A549 (cell line): Measurements from ENCODE around the gene NEK11. TPM values are rescaled to one million over a fixed set of nuclear protein-coding genes. Genes with fewer than 3 reads are reported as not detected.

ENCODE experiments used
- ATAC-seq, 2 experiments: fragments of 200-7000 bp in 1 of 2; fragments of >200 bp in 1 of 2; cut with Nextera tagmentation in 1 of 2; cut with Tn5 transposase in 1 of 2; 3 replicates each; pipeline versions ENCODE4 v1.8.0 to v1.9.1; 2018 to 2020; ENCODE audit warnings: mild to moderate bottlenecking in 1 of 2, moderate library complexity in 1 of 2
- CTCF ChIA-PET: fragments of 300-600 bp; sonication (Branson Sonifier 250); formaldehyde crosslinking; extraction: SDS; loops from one replicate; lab custom pipeline; 2021; ENCODE audit warnings: antibody characterized with exemption, inconsistent platforms; lab: Yijun Ruan, JAX
- POLR2A ChIA-PET: fragments of 350-600 bp; formaldehyde crosslinking; extraction: SDS; loops from one replicate; lab custom pipeline; 2021; ENCODE audit warnings: antibody characterized with exemption, inconsistent platforms; lab: Yijun Ruan, JAX
- DNase-seq, 2 experiments: peaks; one replicate each; pipeline versions ENCODE4 v3.0.0 to v3.0.0-alpha.2; 2011 to 2016; ENCODE audit warnings: low read depth in 1 of 2, low spot score in 1 of 2
- FAIRE-seq: peaks from 2 replicates; lab custom pipeline; 2011; peaks lifted over from hg19 to GRCh38; lab: Jason Lieb, UNC
- H3K27ac ChIP-seq, 2 experiments: fragments of >200 bp; sonication (Bioruptor Twin); formaldehyde crosslinking; 3 replicates each; pipeline ENCODE4 v1.5.1; 2016 to 2017
- H3K4me1 ChIP-seq: fragments of >200 bp; sonication (Bioruptor Twin); formaldehyde crosslinking; 3 replicates; pipeline ENCODE4 v1.6.1; 2016
- H3K4me2 ChIP-seq: fragments of >200 bp; sonication (Bioruptor Twin); formaldehyde crosslinking; 3 replicates; pipeline ENCODE4 v1.6.1; 2016
- H3K4me3 ChIP-seq: fragments of >200 bp; sonication (Bioruptor Twin); formaldehyde crosslinking; 3 replicates; pipeline ENCODE4 v1.5.1; 2016
- H3K9me3 ChIP-seq: fragments of >200 bp; sonication (Bioruptor Twin); formaldehyde crosslinking; 3 replicates; pipeline ENCODE4 v1.6.1; 2016
- ATOH8 ChIP-seq: fragments of 250-450 bp; sonication (Bioruptor Pico); IDR thresholded peaks from 2 replicates; pipeline ENCODE4 v1.5.0; 2020; ENCODE audit warnings: low read depth, mild to moderate bottlenecking, moderate library complexity
- CBX2 ChIP-seq: fragments of 200-600 bp; sonication (generic); IDR thresholded peaks from 2 replicates; pipeline ENCODE4 v1.6.1; 2016; ENCODE audit warnings: low read depth, mild to moderate bottlenecking, borderline replicate concordance
- CBX8 ChIP-seq: fragments of 200-600 bp; sonication (generic); IDR thresholded peaks from 2 replicates; pipeline ENCODE4 v1.6.1; 2016
- CHD4 ChIP-seq: fragments of 200-600 bp; sonication (generic); IDR thresholded peaks from 2 replicates; pipeline ENCODE4 v1.6.1; 2016; ENCODE audit warnings: antibody characterized with exemption, mild to moderate bottlenecking, borderline replicate concordance
- EHF ChIP-seq: fragments of 250-450 bp; sonication (Bioruptor Pico); IDR thresholded peaks from 2 replicates; pipeline ENCODE4 v1.5.0; 2020; ENCODE audit warnings: mild to moderate bottlenecking
- EHMT2 ChIP-seq: fragments of 200-600 bp; sonication (generic); IDR thresholded peaks from 2 replicates; pipeline ENCODE4 v1.6.1; 2016; ENCODE audit warnings: antibody characterized with exemption, low read depth, mild to moderate bottlenecking, moderate library complexity
- GATA3 ChIP-seq: IDR thresholded peaks from 2 replicates; pipeline ENCODE4 v1.6.1; 2012; ENCODE audit warnings: borderline replicate concordance
- HOXB5 ChIP-seq: fragments of 250-450 bp; sonication (Bioruptor Pico); IDR thresholded peaks from 2 replicates; pipeline ENCODE4 v1.5.0; 2020; ENCODE audit warnings: mild to moderate bottlenecking, moderate library complexity
- JUN ChIP-seq, 2 experiments: fragments of >200 bp; sonication (Bioruptor Twin); formaldehyde crosslinking; IDR thresholded peaks; 2 replicates in 1 of 2; 3 replicates in 1 of 2; pipeline ENCODE4 v1.6.1; 2016 to 2017
- JUNB ChIP-seq: fragments of >200 bp; sonication (Bioruptor Twin); formaldehyde crosslinking; IDR thresholded peaks from 2 replicates; pipeline ENCODE4 v1.6.1; 2016
- KDM1A ChIP-seq: fragments of 200-600 bp; sonication (generic); IDR thresholded peaks from 2 replicates; pipeline ENCODE4 v1.6.1; 2016; ENCODE audit warnings: low read depth, mild to moderate bottlenecking
- KDM5A ChIP-seq: fragments of 200-600 bp; sonication (generic); IDR thresholded peaks from 2 replicates; pipeline ENCODE4 v1.6.1; 2016; ENCODE audit warnings: antibody characterized with exemption, mild to moderate bottlenecking
- MAX ChIP-seq: IDR thresholded peaks from 2 replicates; pipeline ENCODE4 v1.6.1; 2012
- NPAS2 ChIP-seq: fragments of 250-450 bp; sonication (Bioruptor Pico); IDR thresholded peaks from 2 replicates; pipeline ENCODE4 v1.8.0; 2022; ENCODE audit warnings: mild to moderate bottlenecking, moderate library complexity, borderline replicate concordance
- PBX3 ChIP-seq: IDR thresholded peaks from 2 replicates; pipeline ENCODE4 v1.6.1; 2012
- POLR2AphosphoS2 ChIP-seq: conservative IDR thresholded peaks from 2 replicates; pipeline ENCODE4 v1.6.1; 2012; ENCODE audit warnings: low read length, improper control_type of control experiment, inconsistent platforms
- RNF2 ChIP-seq: fragments of 200-600 bp; sonication (generic); IDR thresholded peaks from 2 replicates; pipeline ENCODE4 v1.6.1; 2016; ENCODE audit warnings: low read depth, mild to moderate bottlenecking, antibody characterized with exemption, moderate library complexity, borderline replicate concordance
- SREBF2 ChIP-seq: fragments of 450-650 bp; IDR thresholded peaks from 2 replicates; pipeline ENCODE4 v1.6.1; 2014; ENCODE audit warnings: mild to moderate bottlenecking, moderate library complexity
- TP53 ChIP-seq: fragments of 250-450 bp; sonication (Bioruptor Pico); IDR thresholded peaks from 2 replicates; pipeline ENCODE4 v1.5.0; 2021; ENCODE audit warnings: mild to moderate bottlenecking, moderate library complexity
- ZFP36 ChIP-seq: fragments of 450-650 bp; IDR thresholded peaks from 2 replicates; pipeline ENCODE4 v1.6.1; 2014; ENCODE audit warnings: borderline replicate concordance; ENCODE audit not compliant: partially characterized antibody
- ZSCAN20 ChIP-seq: fragments of 250-450 bp; sonication (Bioruptor Pico); IDR thresholded peaks from 2 replicates; pipeline ENCODE4 v1.8.0; 2022; ENCODE audit warnings: mild to moderate bottlenecking, moderate library complexity
- WGBS: methylation state at CpG from one replicate; pipeline ENCODE4 v1.1.6; 2017; ENCODE audit errors: missing lambda C conversion rate; 5-methylcytosine and 5-hydroxymethylcytosine counted together
- polyA plus RNA-seq, 4 experiments: library from polyadenylated mRNA; depleted of rRNA in 3 of 4; stranded (reverse); fragments of >200 nt; fragmentation: RNase III in 1 of 4; extraction: RNeasy Plus Mini Kit Qiagen cat#74134 plus additional on column Dnase treatment in 1 of 4; gene quantifications; 2 replicates in 3 of 4; 3 replicates in 1 of 4; pipeline ENCODE4 v1.2.3, GENCODE V29; 2011 to 2017
- TF ChIP-seq, protein P1 (sequence below): fragments of 150-350 bp; IDR thresholded peaks from 2 replicates; pipeline ENCODE4 v1.6.1; 2014; ENCODE audit warnings: low read depth, mild to moderate bottlenecking, low read length
- TF ChIP-seq, protein P2 (sequence below): fragments of 450-650 bp; IDR thresholded peaks from 2 replicates; pipeline ENCODE4 v1.6.1; 2014; ENCODE audit warnings: antibody characterized with exemption

The NEK11 gene
- polyA plus RNA-seq, 2 of the 4 experiments (the other 2 are of a cell fraction) = 5.8 to 8.9 TPM

- TF ChIP-seq ZFP36 (no peak), PBX3 (no peak)
These were observed 65.1 kb downstream of the NEK11 start (continued) for GRCh38 chr3:131091768-131092167.

DNA sequence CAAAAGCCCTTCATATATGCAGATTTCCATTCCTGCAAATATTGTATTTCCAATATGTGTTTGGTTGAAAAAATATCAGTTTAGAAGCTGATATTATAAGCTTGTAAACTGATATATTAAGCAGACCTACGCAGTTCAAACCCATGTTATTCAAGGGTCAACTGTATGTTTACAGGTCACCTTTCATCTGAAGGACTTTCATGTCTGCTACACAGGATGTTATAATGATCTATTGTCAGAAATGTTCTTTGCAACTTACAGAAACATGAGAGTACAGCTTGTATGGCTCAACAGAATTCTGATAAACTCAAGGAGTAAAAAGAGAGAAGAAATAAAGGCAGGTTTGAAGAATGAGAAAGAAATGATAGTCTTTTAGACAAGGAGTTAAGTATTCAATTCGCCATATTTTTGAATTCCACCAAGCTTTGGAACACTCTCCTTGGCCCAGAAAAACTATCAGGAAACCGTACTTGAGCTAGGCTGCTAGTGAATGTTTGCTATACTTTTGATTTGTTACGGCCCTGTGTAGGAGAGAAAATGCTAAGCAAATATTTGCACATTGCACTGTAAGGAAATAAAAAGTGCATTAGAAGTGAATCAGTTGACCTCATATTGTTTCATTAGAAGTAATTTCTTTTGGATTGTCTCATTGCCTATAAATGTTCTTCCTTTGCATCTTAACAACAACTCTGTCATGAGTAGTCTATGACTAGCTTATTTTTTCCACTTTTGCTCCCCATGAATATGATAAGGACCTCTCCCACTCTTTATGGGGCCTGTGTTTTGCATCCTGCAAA lies 81.2 kb downstream of the NEK11 start:
- no peaks in the 10 kb centered on the region for H3K9me3 ChIP-seq
- no peak for TF ChIP-seq ATOH8 (CRISPR knock-in tag)
- TF ChIP-seq, protein P1, sequence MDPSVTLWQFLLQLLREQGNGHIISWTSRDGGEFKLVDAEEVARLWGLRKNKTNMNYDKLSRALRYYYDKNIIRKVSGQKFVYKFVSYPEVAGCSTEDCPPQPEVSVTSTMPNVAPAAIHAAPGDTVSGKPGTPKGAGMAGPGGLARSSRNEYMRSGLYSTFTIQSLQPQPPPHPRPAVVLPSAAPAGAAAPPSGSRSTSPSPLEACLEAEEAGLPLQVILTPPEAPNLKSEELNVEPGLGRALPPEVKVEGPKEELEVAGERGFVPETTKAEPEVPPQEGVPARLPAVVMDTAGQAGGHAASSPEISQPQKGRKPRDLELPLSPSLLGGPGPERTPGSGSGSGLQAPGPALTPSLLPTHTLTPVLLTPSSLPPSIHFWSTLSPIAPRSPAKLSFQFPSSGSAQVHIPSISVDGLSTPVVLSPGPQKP = no peak
- TF ChIP-seq HOXB5 (CRISPR knock-in tag) = no peak
- no peak for TF ChIP-seq NPAS2 (CRISPR knock-in tag)
- TF ChIP-seq CBX8 = no peak
- no peak for TF ChIP-seq SREBF2
- FAIRE-seq = no peak
- peaks cover 16% of the 10 kb centered on the region; the same call in 2 of the 3 replicates for H3K4me1 ChIP-seq
- CTCF ChIA-PET = no interaction called here
- no peak overlapping the region for H3K4me3 ChIP-seq
- peak in 1 of 2 experiments; percentile 57; a peak in 3 of 6 replicates for ATAC-seq
- peak in 1 of 2 experiments; percentile 12 for DNase-seq
- H3K4me2 ChIP-seq = peak overlapping the region; percentile 62
- H3K27ac ChIP-seq = no peak overlapping the region; a peak in 1 of 6 replicates
- POLR2A ChIA-PET = no interaction called here
- WGBS = 22% methylated on average over 4 of the region's 4 CpGs

GRCh38 chr3:131109156-131109555 lies 82.5 kb downstream of the NEK11 start:
- no peak overlapping the region for H3K4me3 ChIP-seq
- no peak overlapping the region for H3K27ac ChIP-seq
- CTCF ChIA-PET = no interaction called here
- no peak overlapping the region for H3K4me2 ChIP-seq
- FAIRE-seq = no peak
- no peak for ATAC-seq
- TF ChIP-seq KDM5A (no peak), EHMT2 (no peak), TP53 (no peak)
- H3K9me3 ChIP-seq = no peaks in the 10 kb centered on the region
- peaks cover 16% of the 10 kb centered on the region; the same call in 2 of the 3 replicates for H3K4me1 ChIP-seq
- POLR2A ChIA-PET = no interaction called here
- no peak for DNase-seq

DNA sequence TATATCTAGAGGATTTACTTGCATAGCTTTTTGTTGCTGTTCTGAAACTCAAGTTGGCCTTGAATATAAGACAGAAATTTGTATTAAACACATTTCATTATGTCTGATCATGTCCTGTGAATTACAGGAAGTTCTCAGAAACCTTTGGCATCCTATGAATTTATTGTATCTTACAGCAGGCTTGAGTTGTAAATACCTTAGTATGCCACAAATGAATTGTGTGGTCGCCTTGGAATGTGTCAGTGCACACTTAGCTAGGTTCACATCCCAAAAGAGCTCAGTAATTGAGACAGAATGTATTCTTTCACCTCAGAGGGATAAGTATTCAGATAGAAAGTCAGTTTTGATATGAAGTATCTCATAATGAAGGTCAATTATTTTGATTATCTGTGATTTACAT lies 83.4 kb downstream of the NEK11 start:
- no peak for ATAC-seq
- H3K27ac ChIP-seq = no peak overlapping the region

More for the DNA sequence above, 83.4 kb downstream of the NEK11 start:
- FAIRE-seq (no peak), DNase-seq (no peak)
- TF ChIP-seq MAX (no peak), ATOH8 (CRISPR knock-in tag) (no peak), HOXB5 (CRISPR knock-in tag) (no peak), GATA3 (no peak), JUN (IDR thresholded peaks at IDR 0.05) (no peak), CBX2 (no peak), KDM5A (no peak), EHF (CRISPR knock-in tag) (no peak), KDM1A (no peak), ZSCAN20 (CRISPR knock-in tag) (no peak), JUNB (no peak), CHD4 (no peak), RNF2 (no peak), POLR2AphosphoS2 (no peak)
- TF ChIP-seq, protein P2, sequence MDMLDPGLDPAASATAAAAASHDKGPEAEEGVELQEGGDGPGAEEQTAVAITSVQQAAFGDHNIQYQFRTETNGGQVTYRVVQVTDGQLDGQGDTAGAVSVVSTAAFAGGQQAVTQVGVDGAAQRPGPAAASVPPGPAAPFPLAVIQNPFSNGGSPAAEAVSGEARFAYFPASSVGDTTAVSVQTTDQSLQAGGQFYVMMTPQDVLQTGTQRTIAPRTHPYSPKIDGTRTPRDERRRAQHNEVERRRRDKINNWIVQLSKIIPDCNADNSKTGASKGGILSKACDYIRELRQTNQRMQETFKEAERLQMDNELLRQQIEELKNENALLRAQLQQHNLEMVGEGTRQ = no peak
- Histone ChIP-seq H3K4me3 (no peak overlapping the region), H3K9me3 (no peaks in the 10 kb centered on the region), H3K4me1 (peaks cover 16% of the 10 kb centered on the region; the same call in 2 of the 3 replicates), H3K4me2 (no peak overlapping the region)
- ChIA-PET CTCF (no interaction called here), POLR2A (no interaction called here)
- WGBS = 71% methylated on average over 1 of the region's 1 CpG
